ENCODE measurements around the gene E2F1.

Gene E2F1

GRCh38 chr20:33709398-33709797 lies 23.2 kb upstream of the E2F1 start:
- Histone ChIP-seq H3K79me2 (ENCODE audit: insufficient read depth, low read depth) (no peaks in the 10 kb centered on the region), H3K4me1 (ENCODE audit: low read depth, poor library complexity, severe bottlenecking) (peaks cover 20% of the 10 kb centered on the region), H3K36me3 (ENCODE audit: insufficient read depth) (no peaks in the 10 kb centered on the region), H2AFZ (ENCODE audit: low read depth) (no peak overlapping the region), H3K27ac (peak overlapping the region; percentile 32; the same call in 1 of the 2 replicates), H3K27me3 (ENCODE audit: insufficient read depth, low read depth) (no peaks in the 10 kb centered on the region), H4K20me1 (ENCODE audit: insufficient read depth) (no peaks in the 10 kb centered on the region), H3K4me2 (peak overlapping the region; percentile 18; the same call in 1 of the 2 replicates), H3K9ac (no peak overlapping the region), H3K4me3 (IDR thresholded peaks at IDR 0.05; ENCODE audit: insufficient read depth, low read depth, low read length) (no peak overlapping the region)
- TF ChIP-seq, protein P1, sequence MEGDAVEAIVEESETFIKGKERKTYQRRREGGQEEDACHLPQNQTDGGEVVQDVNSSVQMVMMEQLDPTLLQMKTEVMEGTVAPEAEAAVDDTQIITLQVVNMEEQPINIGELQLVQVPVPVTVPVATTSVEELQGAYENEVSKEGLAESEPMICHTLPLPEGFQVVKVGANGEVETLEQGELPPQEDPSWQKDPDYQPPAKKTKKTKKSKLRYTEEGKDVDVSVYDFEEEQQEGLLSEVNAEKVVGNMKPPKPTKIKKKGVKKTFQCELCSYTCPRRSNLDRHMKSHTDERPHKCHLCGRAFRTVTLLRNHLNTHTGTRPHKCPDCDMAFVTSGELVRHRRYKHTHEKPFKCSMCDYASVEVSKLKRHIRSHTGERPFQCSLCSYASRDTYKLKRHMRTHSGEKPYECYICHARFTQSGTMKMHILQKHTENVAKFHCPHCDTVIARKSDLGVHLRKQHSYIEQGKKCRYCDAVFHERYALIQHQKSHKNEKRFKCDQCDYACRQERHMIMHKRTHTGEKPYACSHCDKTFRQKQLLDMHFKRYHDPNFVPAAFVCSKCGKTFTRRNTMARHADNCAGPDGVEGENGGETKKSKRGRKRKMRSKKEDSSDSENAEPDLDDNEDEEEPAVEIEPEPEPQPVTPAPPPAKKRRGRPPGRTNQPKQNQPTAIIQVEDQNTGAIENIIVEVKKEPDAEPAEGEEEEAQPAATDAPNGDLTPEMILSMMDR (conservative IDR thresholded peaks at IDR 0.05; ENCODE audit: low read depth, low read length): no peak

- peaks cover 20% of the 10 kb centered on the region for H3K4me1 ChIP-seq (ENCODE audit: low read depth, poor library complexity, severe bottlenecking)
- no peak overlapping the region for H3K4me3 ChIP-seq (IDR thresholded peaks at IDR 0.05; ENCODE audit: insufficient read depth, low read depth, low read length)
- H2AFZ ChIP-seq (ENCODE audit: low read depth): no peak overlapping the region
- H3K27me3 ChIP-seq (ENCODE audit: insufficient read depth, low read depth): no peaks in the 10 kb centered on the region
- no peaks in the 10 kb centered on the region for H3K79me2 ChIP-seq (ENCODE audit: insufficient read depth, low read depth)
- H3K27ac ChIP-seq: no peak overlapping the region
- no peak overlapping the region for H3K4me2 ChIP-seq
- H3K9ac ChIP-seq: no peak overlapping the region
- TF ChIP-seq, protein P1 (conservative IDR thresholded peaks at IDR 0.05; ENCODE audit: low read depth, low read length): no peak
- H4K20me1 ChIP-seq (ENCODE audit: insufficient read depth): no peaks in the 10 kb centered on the region
- no peaks in the 10 kb centered on the region for H3K36me3 ChIP-seq (ENCODE audit: insufficient read depth)
Measured at GRCh38 chr20:33707668-33708067, 21.5 kb upstream of the E2F1 start.

DNA sequence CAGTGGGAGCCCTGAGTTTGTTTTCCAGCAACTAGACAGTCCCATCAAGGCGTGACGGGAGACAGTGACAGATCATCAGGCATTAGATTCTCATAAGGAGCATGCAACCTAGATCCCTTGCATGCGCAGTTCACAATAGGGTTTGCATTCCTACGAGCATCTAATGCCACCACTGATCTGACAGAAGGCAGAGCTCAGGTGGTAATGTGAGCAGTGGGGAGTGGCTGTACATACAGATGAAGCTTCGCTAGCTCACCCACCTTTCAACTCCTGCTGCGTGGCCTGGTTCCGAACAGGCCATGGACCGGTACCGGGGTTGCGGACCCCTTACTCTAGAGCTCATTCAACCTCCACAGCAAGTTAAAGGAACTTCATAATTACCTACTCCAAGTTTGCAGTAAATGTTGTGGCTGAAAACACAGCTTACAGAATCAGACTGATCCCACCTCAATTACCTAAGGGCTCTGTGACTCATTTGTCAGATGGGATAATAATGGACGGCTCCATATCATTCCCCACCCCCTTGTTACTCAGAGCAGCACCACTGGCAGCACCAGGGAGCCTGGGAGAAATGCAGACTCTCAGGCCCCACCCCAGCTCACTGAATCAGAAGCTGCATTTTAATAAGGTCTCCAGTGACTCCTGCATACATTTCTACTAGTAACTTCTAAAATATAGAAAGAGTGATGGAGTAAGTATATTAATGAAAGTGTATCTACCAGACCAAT lies 18.2 kb upstream of the E2F1 start:
- no peaks in the 10 kb centered on the region for H3K36me3 ChIP-seq (ENCODE audit: insufficient read depth)
- peaks cover 13% of the 10 kb centered on the region for H3K4me1 ChIP-seq (ENCODE audit: low read depth, poor library complexity, severe bottlenecking)
- H3K27me3 ChIP-seq (ENCODE audit: insufficient read depth, low read depth): no peaks in the 10 kb centered on the region
- no peaks in the 10 kb centered on the region for H4K20me1 ChIP-seq (ENCODE audit: insufficient read depth)
- H3K4me2 ChIP-seq: no peak overlapping the region
- H3K9ac ChIP-seq: no peak overlapping the region
- H3K27ac ChIP-seq: no peak overlapping the region
- H2AFZ ChIP-seq (ENCODE audit: low read depth): no peak overlapping the region
- H3K4me3 ChIP-seq (IDR thresholded peaks at IDR 0.05; ENCODE audit: insufficient read depth, low read depth, low read length): no peak overlapping the region
- TF ChIP-seq, protein P1 (conservative IDR thresholded peaks at IDR 0.05; ENCODE audit: low read depth, low read length): no peak
- no peaks in the 10 kb centered on the region for H3K79me2 ChIP-seq (ENCODE audit: insufficient read depth, low read depth)

DNA sequence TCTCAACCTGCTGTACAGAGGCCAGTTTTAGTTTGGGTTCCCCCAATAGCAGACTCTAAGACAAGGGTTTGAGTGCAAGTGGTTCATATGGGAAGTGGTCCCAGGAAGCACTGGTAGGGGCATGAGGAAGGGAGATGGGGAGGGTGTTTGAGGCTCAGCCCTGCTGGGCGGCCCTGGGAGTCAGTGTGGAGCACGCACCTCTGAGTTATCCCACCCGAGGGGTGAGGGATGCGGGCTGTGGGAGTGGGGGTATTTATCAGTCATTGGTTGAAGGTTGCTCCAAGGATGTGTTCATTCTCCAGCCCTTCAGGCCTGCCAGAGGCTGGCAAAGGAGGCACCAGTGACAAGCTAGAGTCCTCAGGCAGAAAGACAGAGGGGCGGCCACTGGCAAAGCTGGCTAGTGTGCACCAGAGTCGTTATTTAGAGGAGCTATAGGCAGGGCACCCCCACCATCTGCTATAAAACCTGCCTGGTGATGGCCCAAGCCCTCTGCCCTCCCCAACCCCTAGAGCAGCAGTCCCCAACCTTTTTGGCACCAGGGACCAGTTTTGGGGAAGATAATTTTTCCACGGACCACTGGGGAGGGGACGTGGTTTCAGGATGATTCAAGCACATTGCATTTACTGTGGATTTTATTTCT lies 17.4 kb upstream of the E2F1 start:
- TF ChIP-seq, protein P1 (conservative IDR thresholded peaks at IDR 0.05; ENCODE audit: low read depth, low read length): no peak
- H3K4me2 ChIP-seq: no peak overlapping the region
- no peak overlapping the region for H3K27ac ChIP-seq
- H3K9ac ChIP-seq: no peak overlapping the region
- no peak overlapping the region for H3K4me3 ChIP-seq (IDR thresholded peaks at IDR 0.05; ENCODE audit: insufficient read depth, low read depth, low read length)
- no peaks in the 10 kb centered on the region for H3K79me2 ChIP-seq (ENCODE audit: insufficient read depth, low read depth)
- no peaks in the 10 kb centered on the region for H4K20me1 ChIP-seq (ENCODE audit: insufficient read depth)
- no peaks in the 10 kb centered on the region for H3K27me3 ChIP-seq (ENCODE audit: insufficient read depth, low read depth)
- H2AFZ ChIP-seq (ENCODE audit: low read depth): no peak overlapping the region
- H3K36me3 ChIP-seq (ENCODE audit: insufficient read depth): no peaks in the 10 kb centered on the region
- H3K4me1 ChIP-seq (ENCODE audit: low read depth, poor library complexity, severe bottlenecking): peaks cover 6% of the 10 kb centered on the region

All from KMS-11 (cell line).